ENCODE data around the gene AAK1. TPM values are rescaled to one million over a fixed set of nuclear protein-coding genes. Genes with fewer than 3 reads are reported as not detected.

AAK1 gene
- total RNA-seq, 1 experiment from 2014 or later = 35.6 TPM

DNA sequence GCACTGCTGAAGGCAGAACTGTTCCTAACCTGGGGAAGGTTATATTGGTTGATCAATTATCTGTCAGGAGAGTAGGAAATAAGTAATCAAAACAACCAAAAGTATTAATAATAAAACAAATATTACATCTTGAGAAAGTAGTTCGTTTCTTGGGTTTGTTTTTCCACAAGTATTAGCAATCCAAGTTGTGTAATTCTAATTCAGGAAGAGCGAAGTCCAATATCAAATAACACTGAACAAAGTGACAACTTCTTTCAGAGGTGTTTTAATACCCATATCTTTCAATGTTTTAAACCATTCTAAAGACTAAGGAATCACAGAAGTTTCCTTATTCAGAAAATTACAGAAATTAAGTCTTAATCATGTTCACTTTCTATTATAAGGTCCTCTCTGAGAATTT lies 171.7 kb downstream of the AAK1 start:
- Mint-ChIP-seq H3K36me3 (no peaks in the 10 kb centered on the region), H3K27ac (no peak overlapping the region), H3K4me3 (no peak overlapping the region), H3K27me3 (ENCODE audit: low read depth) (peaks cover 3% of the 10 kb centered on the region; the same call in 1 of the 2 replicates), H3K9me3 (no peaks in the 10 kb centered on the region), H3K4me1 (peaks cover 9% of the 10 kb centered on the region)
- TF ChIP-seq, protein P1, sequence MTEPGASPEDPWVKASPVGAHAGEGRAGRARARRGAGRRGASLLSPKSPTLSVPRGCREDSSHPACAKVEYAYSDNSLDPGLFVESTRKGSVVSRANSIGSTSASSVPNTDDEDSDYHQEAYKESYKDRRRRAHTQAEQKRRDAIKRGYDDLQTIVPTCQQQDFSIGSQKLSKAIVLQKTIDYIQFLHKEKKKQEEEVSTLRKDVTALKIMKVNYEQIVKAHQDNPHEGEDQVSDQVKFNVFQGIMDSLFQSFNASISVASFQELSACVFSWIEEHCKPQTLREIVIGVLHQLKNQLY (CRISPR knock-in tag; IDR thresholded peaks at IDR 0.05) = no peak
- TF ChIP-seq GTF2I (CRISPR knock-in tag; conservative IDR thresholded peaks at IDR 0.05) = no peak
- no peak for TF ChIP-seq ELF4 (CRISPR knock-in tag; IDR thresholded peaks at IDR 0.05; ENCODE audit: low read depth)
- POLR2A ChIA-PET = no interaction called here
- CTCF ChIA-PET = no interaction called here
- ATAC-seq = no peak
- no peak for DNase-seq (ENCODE audit: low spot score)

DNA sequence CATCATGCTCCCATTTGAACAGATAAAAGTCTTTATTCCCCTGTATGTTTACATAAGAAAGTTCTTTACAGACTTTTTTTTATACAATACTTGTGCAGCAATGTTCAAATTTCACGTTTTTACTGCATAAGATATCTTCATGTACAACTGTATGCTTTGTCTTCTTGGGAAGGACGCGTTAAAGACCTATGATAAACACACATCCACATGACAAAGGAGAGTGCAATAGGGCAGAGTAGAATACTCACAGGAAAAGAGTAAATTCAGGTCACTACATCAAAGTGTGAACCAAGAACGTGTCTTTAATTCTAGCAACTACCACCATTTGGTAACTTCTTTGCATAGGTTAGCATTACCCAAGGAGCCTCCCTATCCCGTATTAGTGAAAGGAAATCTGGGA lies 172.6 kb downstream of the AAK1 start:
- TF ChIP-seq ZNF423 (CRISPR knock-in tag; IDR thresholded peaks at IDR 0.05) = no peak
- TF ChIP-seq ZNF219 (CRISPR knock-in tag; IDR thresholded peaks at IDR 0.05; ENCODE audit: borderline replicate concordance) = no peak
- TF ChIP-seq ESRRA (CRISPR knock-in tag; IDR thresholded peaks at IDR 0.05; ENCODE audit: borderline replicate concordance) = no peak
- no peak for TF ChIP-seq NR1H2 (CRISPR knock-in tag; IDR thresholded peaks at IDR 0.05)
- TF ChIP-seq, protein P2, sequence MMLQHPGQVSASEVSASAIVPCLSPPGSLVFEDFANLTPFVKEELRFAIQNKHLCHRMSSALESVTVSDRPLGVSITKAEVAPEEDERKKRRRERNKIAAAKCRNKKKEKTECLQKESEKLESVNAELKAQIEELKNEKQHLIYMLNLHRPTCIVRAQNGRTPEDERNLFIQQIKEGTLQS (CRISPR knock-in tag; conservative IDR thresholded peaks at IDR 0.05) = no peak
- no peak overlapping the region for H3K4me3 Mint-ChIP-seq
- POLR2A ChIA-PET = no interaction called here
- H3K27me3 Mint-ChIP-seq (ENCODE audit: low read depth) = peaks cover 3% of the 10 kb centered on the region; the same call in 1 of the 2 replicates
- peaks cover 3% of the 10 kb centered on the region; the same call in 1 of the 2 replicates for H3K36me3 Mint-ChIP-seq
- no peaks in the 10 kb centered on the region for H3K9me3 Mint-ChIP-seq
- H3K27ac Mint-ChIP-seq = no peak overlapping the region
- DNase-seq (ENCODE audit: low spot score) (no peak), ATAC-seq (no peak)
- CTCF ChIA-PET = no interaction called here
- peaks cover 9% of the 10 kb centered on the region for H3K4me1 Mint-ChIP-seq

DNA sequence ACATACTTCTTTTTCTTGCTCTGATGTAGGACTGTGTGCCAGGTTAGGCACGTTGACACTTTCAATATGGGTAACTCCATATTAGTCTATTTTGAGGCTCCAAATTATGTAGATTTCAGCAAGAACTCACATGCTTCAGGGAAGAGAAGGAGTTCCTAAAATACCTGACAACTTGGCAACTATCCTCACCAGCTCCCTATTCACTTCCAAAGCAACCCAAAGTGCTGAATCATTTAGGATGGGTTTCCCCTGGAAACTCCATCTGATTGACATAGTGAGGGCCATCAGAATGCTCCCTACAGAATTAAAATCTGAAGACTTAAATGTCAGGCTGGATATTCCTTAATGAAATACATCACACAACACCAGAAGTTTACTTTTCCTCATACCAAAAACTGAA lies 173.8 kb downstream of the AAK1 start:
- Mint-ChIP-seq H3K27me3 (ENCODE audit: low read depth) (peaks cover 3% of the 10 kb centered on the region; the same call in 1 of the 2 replicates), H3K4me1 (peaks cover 5% of the 10 kb centered on the region), H3K27ac (no peak overlapping the region), H3K4me3 (no peak overlapping the region), H3K36me3 (peaks cover 3% of the 10 kb centered on the region; the same call in 1 of the 2 replicates), H3K9me3 (no peaks in the 10 kb centered on the region)
- no peak for DNase-seq (ENCODE audit: low spot score)
- no peak for TF ChIP-seq NR2C2 (CRISPR knock-in tag; IDR thresholded peaks at IDR 0.05)
- no peak for TF ChIP-seq CREM (CRISPR knock-in tag; IDR thresholded peaks at IDR 0.05)
- TF ChIP-seq, protein P3, sequence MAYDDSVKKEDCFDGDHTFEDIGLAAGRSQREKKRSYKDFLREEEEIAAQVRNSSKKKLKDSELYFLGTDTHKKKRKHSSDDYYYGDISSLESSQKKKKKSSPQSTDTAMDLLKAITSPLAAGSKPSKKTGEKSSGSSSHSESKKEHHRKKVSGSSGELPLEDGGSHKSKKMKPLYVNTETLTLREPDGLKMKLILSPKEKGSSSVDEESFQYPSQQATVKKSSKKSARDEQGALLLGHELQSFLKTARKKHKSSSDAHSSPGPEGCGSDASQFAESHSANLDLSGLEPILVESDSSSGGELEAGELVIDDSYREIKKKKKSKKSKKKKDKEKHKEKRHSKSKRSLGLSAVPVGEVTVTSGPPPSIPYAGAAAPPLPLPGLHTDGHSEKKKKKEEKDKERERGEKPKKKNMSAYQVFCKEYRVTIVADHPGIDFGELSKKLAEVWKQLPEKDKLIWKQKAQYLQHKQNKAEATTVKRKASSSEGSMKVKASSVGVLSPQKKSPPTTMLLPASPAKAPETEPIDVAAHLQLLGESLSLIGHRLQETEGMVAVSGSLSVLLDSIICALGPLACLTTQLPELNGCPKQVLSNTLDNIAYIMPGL (CRISPR knock-in tag; IDR thresholded peaks at IDR 0.05) = no peak
- no peak for TF ChIP-seq ZNF396 (CRISPR knock-in tag; IDR thresholded peaks at IDR 0.05; ENCODE audit: borderline replicate concordance)
- TF ChIP-seq, protein P4, sequence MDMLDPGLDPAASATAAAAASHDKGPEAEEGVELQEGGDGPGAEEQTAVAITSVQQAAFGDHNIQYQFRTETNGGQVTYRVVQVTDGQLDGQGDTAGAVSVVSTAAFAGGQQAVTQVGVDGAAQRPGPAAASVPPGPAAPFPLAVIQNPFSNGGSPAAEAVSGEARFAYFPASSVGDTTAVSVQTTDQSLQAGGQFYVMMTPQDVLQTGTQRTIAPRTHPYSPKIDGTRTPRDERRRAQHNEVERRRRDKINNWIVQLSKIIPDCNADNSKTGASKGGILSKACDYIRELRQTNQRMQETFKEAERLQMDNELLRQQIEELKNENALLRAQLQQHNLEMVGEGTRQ (CRISPR knock-in tag; IDR thresholded peaks at IDR 0.05) = no peak
- TF ChIP-seq TP53 (CRISPR knock-in tag; IDR thresholded peaks at IDR 0.05) = no peak
- TF ChIP-seq, protein P1 (CRISPR knock-in tag; IDR thresholded peaks at IDR 0.05) = no peak
- TF ChIP-seq GTF2I (CRISPR knock-in tag; conservative IDR thresholded peaks at IDR 0.05) = no peak
- TF ChIP-seq ESRRA (CRISPR knock-in tag; IDR thresholded peaks at IDR 0.05; ENCODE audit: borderline replicate concordance) = no peak
- ATAC-seq = no peak
- POLR2A ChIA-PET = no interaction called here
- CTCF ChIA-PET = no interaction called here

DNA sequence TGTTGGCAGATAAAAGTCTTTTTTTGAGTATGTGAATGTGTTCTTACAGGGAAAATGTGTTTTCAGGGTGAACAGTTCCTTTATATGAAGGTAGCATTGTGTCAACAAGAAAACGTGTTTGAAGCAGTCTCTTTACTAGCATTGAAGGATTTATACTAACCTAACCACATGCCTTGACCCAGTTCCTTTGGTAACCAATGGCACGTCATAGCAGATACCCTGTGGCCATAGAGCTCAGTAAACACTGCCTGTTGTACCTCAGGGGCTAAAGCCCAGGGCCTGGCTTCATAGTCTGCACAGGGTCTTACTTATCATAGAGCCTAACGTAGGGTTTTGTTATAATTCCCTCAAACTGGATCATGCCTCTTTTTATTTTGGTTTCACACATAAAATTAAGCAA lies 174.2 kb downstream of the AAK1 start:
- POLR2A ChIA-PET = no interaction called here
- H3K27me3 Mint-ChIP-seq (ENCODE audit: low read depth) = peaks cover 3% of the 10 kb centered on the region; the same call in 1 of the 2 replicates
- H3K4me3 Mint-ChIP-seq = no peak overlapping the region
- H3K36me3 Mint-ChIP-seq = peaks cover 3% of the 10 kb centered on the region; the same call in 1 of the 2 replicates
- CTCF ChIA-PET = no interaction called here
- no peak for DNase-seq (ENCODE audit: low spot score)
- TF ChIP-seq, protein P3 (CRISPR knock-in tag; IDR thresholded peaks at IDR 0.05) = no peak
- TF ChIP-seq CREB1 (CRISPR knock-in tag; IDR thresholded peaks at IDR 0.05) = no peak
- no peaks in the 10 kb centered on the region for H3K9me3 Mint-ChIP-seq
- H3K4me1 Mint-ChIP-seq = peaks cover 5% of the 10 kb centered on the region
- H3K27ac Mint-ChIP-seq = no peak overlapping the region
- no peak for ATAC-seq
